AG20443 (cell line): ENCODE data around the gene PNPLA2.

ENCODE experiments used
- DNase-seq: peaks from one replicate; pipeline ENCODE4 v3.0.0; 2012; ENCODE audit warnings: low spot score, mixed read lengths

PNPLA2 gene

GRCh38 chr11:786235-787083 lies 32.3 kb upstream of the PNPLA2 start:
- DNase-seq: no peak

DNA sequence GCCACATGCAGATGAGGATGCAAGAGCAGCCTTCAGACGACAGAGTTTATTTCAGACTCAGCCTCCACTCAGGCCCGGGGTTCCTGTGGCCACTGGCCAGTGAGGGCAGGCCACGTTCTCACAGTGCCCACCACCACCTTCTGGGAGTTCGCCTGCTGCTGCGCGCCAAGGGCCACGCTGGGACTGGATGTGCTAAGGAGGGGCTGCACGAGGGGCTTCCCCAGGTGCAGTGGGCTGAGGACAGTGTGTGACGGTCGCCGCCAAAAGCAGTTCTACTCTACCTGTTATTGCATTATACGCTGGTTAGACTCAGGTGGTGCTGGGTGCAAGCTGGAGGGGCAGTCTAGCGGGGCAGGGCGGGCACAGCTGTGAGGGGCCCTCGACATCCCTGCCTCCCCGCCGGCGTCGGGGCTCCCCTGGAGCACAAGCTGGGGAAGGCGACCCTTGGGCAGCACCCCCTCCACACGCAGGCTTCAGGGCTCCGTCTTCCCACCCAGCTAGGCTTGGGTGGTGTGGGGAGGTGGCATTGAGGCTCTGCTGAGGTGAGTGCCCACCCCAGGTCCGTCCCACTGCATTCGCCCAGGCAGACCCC lies 31.5 kb upstream of the PNPLA2 start:
- DNase-seq: no peak

GRCh38 chr11:788009-788640 lies 30.6 kb upstream of the PNPLA2 start:
- no peak for DNase-seq

- DNase-seq: no peak
These were observed 29.5 kb upstream of the PNPLA2 start for GRCh38 chr11:788953-789940.

- peak; percentile 85 for DNase-seq
These were observed 28.8 kb upstream of the PNPLA2 start, which contains the start of gene CEND1 for GRCh38 chr11:789943-790342. Gene CEND1 (minus strand): TSS chr11:790090. CDS start chr11:788576, 1,514 bp downstream.

- DNase-seq: peak; percentile 29
These were observed 27.8 kb upstream of the PNPLA2 start for GRCh38 chr11:790721-791564.

GRCh38 chr11:791658-792534 lies 26.8 kb upstream of the PNPLA2 start:
- DNase-seq: no peak

DNA sequence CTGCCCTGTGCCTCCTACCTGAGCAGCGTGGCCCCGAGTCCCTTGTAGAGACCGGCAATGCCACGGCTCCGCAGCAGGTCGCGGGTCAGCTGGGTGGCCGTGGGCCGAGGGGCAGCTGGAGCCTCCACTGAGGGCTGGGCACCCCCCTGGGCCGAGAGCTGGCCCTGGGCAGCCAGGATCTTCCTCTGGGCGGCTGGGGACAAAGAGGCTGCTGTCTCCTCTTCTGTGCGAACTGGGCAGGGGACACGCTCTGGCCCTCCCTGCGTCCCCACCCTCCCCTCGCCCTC lies 26.2 kb upstream of the PNPLA2 start:
- no peak for DNase-seq

GRCh38 chr11:792873-793272 lies 25.8 kb upstream of the PNPLA2 start:
- DNase-seq: no peak

DNA sequence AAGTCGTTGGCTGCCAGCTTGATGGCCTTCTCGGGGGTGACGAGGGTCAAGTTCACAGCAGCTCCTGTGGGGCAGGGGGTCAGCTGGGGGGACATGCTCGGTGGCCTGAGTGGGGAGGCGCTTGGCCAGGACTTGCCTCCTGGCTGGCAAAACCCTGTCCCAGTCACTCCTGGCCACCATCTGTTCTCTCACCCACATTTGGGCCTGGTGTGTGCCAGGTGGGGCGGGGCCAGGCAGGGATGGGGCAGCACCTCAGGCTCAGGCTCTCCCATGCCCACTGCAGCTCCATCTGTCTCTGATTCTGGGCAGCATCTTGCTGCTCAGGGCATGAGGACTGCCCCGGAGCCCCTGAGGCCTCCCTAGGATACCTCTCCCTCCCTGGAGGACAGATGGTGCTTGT lies 25.2 kb upstream of the PNPLA2 start:
- no peak for DNase-seq

DNA sequence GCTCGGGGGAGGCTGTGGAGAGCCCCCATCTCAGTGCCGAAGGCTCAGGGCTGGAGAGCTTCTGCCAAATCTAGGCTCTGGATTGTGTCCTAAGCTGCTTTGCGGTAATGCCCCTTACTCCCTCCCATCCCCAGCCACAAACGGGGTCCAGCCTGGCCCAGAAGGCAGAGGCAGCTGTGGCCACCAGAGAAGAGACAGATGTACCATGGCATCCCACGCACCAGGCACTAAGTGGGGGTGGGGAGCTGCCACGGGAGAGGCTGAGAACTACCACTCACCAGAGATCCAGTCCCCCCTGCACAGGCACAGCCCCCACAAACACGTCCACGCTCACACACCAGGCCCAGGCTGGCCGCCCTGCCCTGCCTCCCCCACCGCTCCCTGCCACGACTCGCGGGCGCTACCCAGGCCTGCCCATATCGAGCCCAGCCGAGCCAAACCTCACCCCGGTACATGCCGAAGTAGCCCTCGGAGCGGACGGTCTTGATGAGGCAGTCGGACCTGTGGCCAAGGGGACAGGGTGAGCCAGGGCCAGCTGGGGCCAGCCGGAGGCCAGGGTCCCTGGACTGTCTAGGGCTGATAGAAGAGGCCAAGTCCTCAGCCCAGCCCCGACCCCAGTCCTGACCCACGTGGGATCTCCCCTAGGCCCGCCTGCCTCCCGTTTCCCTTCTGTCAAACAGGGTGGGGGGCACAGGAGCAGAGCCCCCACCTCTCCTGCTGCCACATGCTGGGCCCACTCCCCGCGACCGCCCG lies 24.5 kb upstream of the PNPLA2 start:
- no peak for DNase-seq

DNA sequence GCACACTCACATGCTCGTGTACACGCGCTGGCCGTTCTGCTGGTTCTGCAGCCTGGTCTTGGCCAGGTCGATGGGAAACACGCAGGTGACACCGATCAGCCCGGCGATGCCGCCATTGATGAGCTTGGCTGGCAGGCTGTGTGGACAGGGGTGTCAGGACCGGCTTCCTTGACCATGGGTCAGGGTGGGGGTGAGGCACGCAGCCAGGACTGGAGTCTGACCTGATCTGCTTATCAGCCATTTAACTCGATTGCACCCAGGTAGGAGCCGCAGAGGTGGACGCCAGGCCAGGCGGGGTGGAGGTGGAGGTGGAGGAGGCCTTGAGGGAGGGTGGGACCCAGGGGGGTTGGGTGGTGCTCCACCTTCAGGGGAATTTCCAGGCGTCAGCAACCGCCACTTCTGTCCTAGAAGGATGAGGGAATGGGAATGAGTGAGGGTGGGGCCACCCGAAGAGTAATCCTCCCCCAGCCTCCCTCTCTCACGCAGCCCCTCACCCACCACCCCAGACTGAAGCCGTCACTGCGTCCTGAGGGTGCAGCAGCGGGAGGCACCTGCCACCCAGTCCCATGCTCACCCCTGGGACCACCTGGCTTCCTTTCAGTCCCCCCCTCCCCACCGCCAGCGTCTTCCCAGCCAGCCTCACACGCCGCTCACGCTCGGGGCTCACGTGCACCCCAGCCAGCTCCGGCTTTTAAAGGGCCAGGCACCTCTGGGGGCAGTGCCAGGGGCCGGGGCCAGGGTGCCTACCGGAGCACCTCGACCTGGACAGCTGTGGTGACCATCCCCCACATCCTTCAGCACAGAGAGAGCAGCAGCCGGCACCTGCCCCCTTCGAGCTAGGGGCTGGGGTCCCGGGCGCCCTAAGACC lies 23.7 kb upstream of the PNPLA2 start:
- DNase-seq: peak; percentile 53

DNA sequence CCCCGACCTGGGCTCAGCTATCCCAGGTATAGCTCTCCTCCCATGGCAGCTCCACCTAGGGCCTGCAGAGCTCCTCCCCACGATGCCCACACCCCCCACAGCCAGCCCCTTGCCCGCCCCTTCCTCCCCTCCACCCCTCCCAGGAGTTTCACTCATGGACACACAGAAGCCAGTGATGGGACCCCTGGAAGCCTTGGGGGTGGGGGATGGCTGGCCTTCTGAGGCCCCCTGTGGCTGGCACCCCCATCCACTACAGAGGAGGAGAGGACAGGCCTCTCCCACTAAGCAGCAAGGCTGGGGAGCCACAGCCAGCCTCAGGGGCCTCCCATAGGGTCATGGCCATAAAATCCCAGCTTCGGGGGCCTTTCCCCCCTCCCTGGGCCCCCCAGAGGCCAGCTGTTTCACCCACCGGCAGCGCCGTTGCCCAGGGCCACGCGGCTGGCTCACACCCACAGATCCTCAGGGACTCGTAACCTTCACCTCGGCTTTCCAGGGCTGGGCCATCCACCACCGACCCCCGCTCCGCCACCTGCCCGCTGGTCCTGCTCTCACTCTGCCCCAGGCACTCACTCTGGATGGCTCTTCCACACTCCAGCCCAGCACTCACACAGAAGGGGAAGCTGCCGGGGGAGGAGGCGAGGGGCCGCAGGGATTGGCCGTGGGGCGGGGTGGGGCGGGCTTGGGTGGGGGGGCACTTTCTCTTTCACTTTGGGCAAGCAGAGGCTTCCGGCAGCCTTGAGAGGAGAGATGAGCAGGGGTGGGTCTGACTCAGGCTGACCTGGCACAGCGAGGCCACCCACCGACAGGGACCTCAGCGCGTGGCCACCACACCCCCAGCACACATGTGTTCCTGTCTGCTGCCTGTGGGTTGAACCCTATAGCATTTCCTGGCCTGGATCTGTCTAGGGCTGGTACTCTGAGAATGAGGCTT lies 22.8 kb upstream of the PNPLA2 start:
- peak; percentile 92 for DNase-seq

DNA sequence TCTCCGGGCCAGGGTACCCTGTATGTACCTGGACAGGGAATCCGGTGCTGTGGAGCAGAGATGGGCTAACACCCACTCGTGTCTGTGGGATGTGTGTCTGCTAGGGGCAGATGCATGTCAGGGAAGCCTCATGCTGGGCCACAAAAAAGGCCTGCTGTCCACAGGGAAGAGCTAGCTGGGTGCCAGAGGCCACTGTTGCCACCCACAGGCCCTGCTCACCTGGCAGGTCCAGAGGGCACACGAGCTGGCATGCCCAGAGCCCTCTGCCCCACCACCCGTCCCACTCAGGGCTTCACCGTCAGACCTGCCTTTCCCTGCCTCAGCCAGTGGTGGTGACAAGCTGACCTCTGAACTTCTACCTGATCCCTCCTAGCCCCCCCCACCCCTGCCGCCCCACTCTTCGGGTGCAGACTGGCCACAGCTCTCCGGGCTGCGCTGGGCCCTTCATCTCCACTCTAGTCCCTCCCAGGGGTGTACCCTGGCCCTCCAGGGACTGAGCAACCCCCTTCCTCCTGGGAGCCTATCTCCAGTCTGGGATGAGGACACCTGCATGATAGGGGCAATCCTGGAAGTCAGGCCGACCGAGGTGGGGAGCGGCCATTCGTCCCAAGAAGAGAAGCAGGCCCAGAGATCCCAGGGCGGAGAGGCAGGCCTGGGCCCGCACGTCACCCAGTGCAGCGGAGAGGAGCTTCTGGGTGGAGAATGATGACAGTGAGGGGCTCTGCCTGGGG lies 22.0 kb upstream of the PNPLA2 start:
- no peak for DNase-seq

DNA sequence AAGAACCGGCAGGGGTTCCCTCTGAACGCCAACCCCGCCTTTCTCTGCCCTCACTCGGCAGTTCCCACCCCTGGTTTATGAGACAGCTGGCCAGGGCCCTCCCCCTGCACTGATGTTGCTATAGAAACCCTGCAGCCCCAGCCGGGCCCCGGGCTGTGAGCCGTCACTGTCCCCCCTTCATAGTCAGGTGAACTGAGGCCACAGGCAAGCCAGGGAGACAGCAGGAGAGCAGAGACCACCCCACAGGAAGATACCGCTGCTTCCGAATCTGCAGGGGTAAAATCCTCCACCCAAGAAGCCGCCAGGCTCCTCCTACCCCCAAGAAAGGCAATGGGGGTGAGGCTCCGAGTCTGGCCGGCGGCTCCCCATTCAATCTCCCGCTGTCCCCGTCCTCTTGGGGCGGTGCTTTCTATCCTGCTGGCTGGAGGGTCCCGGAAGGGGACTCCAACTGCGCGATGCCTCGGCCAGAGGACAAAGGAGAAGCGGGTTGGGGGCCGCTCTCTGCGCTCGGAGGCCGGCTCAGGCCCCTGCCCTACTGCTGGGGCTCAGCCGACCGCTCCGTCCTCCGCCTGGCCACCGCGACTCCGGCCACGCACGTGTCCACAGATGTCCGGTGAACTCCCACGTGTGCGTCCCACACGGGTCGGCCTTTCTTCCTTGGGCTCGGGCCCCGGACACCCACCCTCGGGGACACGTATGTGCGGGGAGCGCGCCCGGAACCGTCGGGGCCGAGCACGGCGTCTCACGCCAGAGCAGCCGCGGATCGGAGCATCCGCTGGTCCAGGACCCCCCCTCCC lies 21.2 kb upstream of the PNPLA2 start:
- DNase-seq: peak; percentile 85
